Transverse colon (tissue), 4 donors: ENCODE measurements around the gene CRYM.

Experiments used
- POLR2AphosphoS5 ChIP-seq, 3 donors: sonication (generic); formaldehyde crosslinking; IDR thresholded peaks; one replicate each; pipeline ENCODE4 v1.6.1; 2016; ENCODE audit warnings: antibody characterized with exemption in 3 of 3
- TF ChIP-seq, protein P1 (sequence below), 5 experiments: fragments of 200-600 bp in 3 of 5; fragments of 450-650 bp in 2 of 5; sonication (generic) in 3 of 5; IDR thresholded peaks; 1 replicate in 2 of 5; 2 replicates in 3 of 5; pipeline ENCODE4 v1.5.1; 2016 to 2017; ENCODE audit warnings: antibody characterized with exemption in 5 of 5, inconsistent platforms in 3 of 5, mild to moderate bottlenecking in 2 of 5, moderate library complexity in 1 of 5

DNA sequence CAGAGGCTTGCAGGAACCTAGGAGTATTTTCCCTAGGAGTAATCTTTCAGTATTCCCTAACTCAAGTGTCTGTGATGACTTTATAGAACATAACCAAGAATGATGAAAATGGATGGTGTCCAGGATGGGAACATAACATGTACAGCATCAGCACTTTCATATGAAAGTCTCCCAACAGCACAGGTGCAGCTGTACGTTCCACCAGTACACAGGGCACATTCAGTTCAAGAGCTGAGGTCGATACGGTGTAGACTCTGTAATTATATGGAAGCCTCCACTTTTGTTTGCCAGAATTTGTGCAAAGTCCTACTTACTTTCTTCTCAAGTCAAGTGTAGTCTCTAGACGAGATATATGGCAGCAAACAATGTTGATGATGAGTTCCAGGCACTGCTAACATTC lies 46.2 kb upstream of the CRYM start:
- TF ChIP-seq, protein P1, sequence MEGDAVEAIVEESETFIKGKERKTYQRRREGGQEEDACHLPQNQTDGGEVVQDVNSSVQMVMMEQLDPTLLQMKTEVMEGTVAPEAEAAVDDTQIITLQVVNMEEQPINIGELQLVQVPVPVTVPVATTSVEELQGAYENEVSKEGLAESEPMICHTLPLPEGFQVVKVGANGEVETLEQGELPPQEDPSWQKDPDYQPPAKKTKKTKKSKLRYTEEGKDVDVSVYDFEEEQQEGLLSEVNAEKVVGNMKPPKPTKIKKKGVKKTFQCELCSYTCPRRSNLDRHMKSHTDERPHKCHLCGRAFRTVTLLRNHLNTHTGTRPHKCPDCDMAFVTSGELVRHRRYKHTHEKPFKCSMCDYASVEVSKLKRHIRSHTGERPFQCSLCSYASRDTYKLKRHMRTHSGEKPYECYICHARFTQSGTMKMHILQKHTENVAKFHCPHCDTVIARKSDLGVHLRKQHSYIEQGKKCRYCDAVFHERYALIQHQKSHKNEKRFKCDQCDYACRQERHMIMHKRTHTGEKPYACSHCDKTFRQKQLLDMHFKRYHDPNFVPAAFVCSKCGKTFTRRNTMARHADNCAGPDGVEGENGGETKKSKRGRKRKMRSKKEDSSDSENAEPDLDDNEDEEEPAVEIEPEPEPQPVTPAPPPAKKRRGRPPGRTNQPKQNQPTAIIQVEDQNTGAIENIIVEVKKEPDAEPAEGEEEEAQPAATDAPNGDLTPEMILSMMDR (IDR thresholded peaks at IDR 0.05): no peak
- no peak for TF ChIP-seq POLR2AphosphoS5 (IDR thresholded peaks at IDR 0.05)
